Occipital lobe (tissue), 2 donors: ENCODE measurements around the gene ZNF180. TPM values are rescaled to one million over a fixed set of nuclear protein-coding genes. Genes with fewer than 3 reads are reported as not detected.
"Not testable (repeated sequence)": the region's sequence is repeated elsewhere in the genome, so short reads cannot be mapped to it uniquely, and the experiment has no call there.

ENCODE experiments used
- DNase-seq: peaks from one replicate; lab custom pipeline; 2025; lab: John Stamatoyannopoulos, UW
- total RNA-seq: library from RNA; depleted of rRNA; stranded (reverse); fragments of >200 nt; gene quantifications from one replicate; pipeline ENCODE4 v1.2.3, GENCODE V29; 2014

Gene ZNF180
- 19.5 TPM for total RNA-seq

DNA sequence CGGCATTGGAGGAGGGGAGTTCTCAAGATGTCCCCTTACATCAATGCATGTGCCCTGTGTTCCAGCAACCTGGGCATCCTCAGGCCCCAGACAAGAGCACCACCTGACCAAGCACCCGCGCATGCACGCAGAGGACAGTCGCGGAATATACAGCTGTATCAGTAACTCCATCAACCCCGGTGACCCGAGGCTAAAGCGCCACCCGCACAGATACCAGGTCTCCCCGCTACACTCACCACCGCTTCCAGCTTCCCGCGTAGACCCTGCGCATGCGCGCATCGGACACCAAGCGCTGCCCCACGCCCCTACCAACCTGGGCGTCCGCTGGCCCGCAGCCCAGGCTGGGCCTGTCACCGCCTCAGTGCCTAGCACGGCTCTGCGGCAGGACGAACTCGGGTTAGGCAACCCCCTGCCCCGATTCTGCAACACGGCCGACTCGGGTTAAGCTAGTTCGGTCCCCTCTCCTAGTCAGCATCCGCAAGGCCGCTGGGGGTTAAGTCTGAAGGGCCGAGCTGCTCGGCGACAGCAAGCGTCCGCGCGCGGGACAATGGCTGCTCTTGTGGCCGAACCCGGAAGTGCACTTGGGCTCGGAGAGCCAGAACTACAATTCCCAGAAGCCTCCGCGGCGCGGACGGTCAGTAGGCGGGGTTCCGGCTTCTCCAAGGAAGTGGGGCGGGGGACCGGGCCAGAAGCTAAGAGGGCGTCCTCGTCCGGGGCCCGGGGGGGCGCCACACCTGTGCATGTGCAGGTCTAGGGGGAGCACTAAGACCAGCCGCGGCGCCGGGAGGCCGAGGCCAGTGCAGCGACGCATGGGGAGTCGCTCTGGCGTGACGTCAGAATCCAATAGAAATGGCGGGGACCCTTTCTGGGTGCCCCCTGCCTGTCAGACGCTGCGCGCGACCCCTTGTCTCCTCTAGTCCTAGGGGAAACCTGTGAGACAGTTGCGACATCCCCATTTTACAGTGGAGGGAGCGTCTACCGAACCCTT is at the start of gene ZNF180:
Gene ZNF180 (minus strand): TSS at position 561 of the 988 bp plus-strand sequence. CDS start 3,188 bp downstream, outside the sequence.
- peak; percentile 92 for DNase-seq

DNA sequence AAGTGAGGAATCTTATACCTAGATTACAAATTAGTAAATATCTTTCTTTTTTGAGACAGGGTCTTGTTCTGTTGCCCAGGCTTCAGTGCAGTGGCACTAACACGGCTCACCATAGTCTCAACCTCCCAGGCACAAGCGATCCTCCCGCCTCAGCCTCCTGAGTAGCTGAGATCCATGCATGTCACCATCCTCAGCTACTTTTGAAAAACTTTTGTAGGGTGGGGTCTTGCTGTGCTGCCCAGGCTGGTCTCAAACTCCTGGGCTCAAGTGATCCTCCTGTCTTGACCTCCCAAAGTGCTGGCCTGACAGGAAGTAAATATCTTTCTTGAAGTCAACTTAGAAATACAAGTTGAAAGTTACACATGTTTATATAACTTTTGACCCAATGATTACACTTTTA is 49.2 kb upstream of the ZNF180 start:
- no peak for DNase-seq

DNA sequence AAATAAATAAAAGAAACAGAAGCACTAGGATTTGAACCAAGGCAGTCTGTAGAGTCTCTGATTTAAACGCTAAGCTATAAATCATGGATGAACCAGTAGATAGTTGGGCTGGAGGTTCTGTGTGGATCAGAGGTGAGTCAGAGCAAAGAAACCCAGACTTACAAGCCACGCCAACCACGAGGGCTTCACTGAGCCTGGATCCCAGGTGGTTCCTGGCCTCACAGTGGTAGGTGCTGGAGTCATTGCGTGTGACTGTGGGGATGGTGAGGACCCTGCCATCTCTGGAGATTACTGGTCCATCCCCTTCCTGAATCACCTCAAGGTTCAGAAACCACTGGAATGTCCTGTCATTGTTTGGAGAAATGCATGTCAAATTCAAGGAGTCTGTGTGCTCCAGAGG is 48.4 kb upstream of the ZNF180 start:
- no peak for DNase-seq

DNA sequence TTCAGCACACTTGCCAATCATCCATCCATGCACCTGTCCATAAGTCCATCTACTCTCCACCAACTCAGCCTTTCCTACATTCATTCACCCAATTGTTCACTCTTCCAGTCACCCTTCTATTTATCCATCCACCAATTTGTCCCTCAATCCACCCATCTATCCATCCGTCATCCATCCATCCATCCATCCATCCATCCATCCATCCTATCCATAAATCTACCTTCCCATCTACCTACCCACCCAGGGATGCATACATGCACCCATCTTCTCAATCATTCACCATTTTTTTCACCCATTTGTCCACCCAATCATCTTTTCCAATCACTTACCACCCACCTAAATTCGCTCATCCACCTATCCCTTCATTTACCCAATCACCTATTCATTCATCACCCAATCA is 43.7 kb upstream of the ZNF180 start:
- DNase-seq, result no peak

DNA sequence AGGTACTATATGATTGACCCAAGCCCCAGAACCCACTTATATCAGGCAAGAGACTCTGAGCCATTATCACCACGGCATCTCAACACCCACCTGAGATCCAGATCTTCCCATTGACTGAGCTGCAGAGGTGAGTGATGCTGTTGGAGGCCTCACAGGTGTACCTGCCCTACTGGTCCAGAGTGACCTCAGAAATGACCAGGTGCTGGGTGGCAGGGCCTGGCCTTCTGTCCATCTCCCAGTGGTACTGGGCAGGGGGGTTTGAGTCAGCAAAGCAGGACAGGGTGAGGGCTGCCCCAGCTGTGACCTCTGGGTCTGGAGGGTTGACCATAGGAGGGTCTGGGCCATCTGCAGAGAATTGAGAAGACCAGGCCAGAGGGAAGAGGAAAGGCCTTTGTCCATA is 42.3 kb upstream of the ZNF180 start:
- no peak for DNase-seq

DNA sequence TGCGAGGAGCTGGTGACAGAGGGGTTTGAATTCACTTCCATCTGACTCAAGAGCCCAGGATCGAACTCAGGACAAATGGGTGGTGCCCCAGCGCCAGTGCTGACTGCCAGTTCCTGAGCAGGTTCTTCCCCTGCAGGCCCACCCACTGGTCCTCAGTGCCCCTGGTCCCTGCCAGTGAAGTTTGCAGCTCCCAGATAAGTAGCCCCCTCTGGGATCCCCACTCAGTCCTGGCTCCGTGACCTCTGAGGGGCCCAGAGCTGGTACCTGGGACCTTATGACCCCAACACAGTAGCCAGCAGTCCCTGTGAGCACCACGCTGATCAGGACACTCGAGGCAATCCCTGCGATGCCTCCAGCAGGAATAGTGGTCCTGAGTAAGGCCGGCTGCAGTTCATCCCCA is 40.4 kb upstream of the ZNF180 start:
- DNase-seq, result no peak

DNA sequence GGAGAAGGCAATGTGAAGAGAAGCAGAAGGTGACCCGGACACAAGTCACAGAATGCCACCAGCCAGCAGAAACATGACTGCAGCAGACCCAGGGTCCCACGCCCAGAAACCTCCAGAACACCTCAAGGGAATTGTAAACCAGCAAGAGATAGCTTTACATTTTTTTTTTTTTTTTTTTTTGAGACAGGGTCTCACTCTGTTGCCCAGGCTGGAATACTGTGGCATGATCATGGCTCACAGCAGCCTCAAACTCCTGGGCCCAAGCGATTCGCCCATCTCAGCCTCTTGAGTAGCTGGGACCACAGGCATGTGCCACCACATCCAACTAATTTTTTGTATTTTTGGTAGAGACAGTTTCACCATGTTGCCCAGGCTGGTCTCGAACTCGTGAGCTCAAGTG is 39.7 kb upstream of the ZNF180 start:
- DNase-seq, result no peak

DNA sequence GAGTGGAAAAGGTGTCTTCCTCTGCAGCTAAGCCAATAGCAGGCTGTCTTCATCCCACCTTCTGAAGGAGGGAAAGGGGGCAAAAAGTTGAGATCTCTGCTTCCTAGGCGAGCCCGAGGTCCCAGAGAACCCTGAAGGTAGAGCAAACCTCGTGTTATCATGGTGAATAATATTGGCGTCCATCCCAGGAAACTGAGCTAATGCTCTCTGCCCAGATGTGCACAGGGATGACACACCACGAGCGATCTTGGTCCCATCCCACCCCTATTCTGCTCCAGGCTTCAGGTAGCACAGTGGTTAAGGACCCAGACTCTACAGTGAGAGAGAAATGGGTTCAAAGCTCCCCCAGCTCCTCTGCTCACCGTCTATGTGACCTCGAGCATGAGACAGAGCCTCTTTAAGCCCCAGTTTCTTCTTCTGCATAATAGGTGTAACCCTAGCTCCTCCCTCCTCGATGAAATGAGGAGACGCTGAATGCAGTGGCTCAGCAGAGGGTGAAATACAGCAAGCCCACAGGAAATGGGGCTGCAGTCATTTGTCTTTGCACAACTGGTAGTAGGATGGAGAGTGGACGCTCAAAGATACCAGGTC is 39.0 kb upstream of the ZNF180 start:
- DNase-seq, result no peak

DNA sequence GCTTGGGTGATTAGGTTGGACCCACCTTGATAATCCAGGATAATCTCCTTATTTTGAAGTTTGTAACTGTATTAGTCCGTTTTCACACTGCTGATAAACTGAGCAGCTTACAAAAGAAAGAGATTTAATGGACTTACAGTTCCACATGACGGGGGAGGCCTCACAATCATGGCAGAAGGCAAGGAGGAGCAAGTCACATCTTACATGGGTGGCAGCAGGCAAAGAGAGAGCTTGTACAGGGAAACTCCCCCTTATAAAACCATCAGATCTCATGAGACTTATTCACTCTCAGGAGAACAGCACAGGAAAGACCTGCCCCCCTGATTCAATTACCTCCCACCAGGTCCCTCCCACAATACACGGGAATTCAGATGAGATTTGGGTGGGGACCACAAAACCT is 35.0 kb upstream of the ZNF180 start:
- not testable (repeated sequence) for DNase-seq

DNA sequence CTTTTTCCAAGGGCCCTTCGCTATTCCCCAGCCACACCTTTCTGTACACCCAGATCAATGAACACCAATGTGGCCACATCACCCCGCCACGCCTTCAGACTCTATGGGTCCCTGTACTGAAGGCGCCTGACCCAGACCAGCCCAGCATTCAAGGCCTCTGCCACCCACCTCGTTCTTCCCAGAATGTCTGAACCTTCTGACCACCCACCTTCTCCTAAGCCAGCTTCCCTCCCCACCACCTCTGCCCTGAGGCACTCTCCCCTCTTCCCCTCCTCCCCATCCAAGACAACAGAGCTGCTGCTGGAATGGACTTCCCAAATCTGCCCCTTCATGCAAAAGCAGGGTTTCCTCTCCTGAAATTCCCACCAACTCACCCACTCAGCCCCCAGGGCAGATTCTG is 32.5 kb upstream of the ZNF180 start:
- no peak for DNase-seq

DNA sequence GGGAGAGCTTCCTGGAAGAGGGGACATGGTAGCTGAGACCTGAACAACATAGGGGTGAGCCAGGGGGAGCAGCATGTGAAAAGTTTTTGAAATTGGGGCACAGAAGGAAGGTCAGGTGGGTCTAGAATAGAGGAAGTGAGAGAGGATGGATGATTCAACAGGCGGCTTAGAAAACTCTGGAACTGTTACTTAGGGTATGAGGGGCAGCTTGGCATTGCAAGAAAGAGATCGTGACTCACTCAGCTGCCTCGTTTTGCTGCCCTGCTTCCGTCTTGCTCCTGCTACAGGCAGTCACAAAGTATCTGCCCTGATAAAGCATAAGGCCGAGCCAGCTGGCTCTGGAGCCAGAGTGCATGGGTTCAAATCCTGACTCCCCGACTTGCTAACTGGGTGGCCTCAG is 30.5 kb upstream of the ZNF180 start:
- DNase-seq, result no peak

DNA sequence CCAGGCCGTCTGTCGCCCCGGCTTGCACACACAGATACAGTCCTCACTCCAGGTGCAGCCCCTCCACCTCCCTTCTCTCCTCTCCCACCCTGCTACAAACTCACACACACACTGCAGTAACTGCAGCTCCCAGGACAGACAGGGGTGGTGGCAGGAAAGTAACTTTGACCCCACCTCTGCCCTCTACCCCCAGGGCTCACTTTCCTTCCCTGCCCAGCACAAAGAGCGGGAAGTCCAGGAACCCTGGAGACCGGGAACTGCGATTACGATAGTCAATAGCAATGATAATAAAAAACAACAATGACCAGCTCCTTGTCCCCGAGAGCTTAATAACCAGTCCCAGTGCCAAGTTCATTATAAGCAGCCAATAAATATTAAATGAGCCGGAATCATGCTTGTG is 29.2 kb upstream of the ZNF180 start, which contains the start of gene CEACAM20:
Gene CEACAM20 (minus strand): TSS at position 140 of the 400 bp plus-strand sequence. CDS start 166 bp downstream, outside the sequence.
- DNase-seq, result no peak

DNA sequence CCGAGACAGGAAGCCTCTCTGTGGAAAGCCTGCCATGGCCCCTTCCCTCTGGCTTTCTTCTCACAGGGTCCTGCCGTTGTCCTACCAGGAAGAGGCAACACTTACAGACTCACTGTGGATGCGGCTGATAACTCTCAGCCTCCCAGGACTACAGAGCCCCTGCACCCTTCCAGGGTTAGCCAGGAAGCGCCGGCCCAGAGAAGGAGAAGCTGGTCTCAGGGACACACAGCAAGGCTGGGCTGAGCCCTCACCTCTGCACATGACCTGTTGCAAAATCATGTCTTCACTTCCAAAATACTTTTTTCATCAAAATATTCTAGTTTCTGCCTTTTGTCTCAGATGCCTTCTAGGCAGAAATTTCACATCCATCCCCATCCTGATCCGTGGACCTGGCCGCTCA is 27.2 kb upstream of the ZNF180 start:
- no peak for DNase-seq

DNA sequence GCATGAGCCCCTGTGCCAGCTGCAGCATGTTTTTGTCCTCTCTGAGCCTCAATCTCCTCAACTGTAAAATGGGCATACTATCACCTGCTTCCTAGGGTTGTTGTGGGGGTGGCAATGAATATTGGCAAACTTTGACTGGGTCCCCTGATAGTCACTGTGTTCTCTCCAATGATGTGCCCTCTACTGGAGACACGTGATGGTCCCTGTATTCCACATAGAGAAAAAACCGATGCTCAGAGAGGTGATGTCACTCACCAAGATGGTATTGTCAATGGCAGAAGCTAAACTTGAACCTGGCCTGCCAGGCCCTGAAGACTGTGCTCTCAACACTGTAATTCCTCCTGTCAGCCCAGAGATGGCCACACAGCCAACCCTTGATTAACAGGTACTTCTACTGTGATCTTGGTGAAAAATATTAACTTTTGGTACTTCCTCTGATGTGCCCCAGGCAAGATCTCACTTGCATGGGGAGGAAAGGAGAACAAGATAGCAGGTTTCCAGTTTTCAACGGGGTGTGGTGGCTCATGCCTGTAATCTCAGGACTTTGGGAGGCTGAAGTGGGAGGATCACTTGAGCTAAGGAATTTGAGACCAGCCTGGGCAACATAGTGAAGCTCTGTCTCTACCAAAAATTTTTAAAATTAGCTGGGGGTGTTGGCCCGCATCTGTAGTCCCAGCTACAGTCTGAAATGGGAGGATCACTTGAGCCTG is 25.6 kb upstream of the ZNF180 start:
- no peak for DNase-seq

DNA sequence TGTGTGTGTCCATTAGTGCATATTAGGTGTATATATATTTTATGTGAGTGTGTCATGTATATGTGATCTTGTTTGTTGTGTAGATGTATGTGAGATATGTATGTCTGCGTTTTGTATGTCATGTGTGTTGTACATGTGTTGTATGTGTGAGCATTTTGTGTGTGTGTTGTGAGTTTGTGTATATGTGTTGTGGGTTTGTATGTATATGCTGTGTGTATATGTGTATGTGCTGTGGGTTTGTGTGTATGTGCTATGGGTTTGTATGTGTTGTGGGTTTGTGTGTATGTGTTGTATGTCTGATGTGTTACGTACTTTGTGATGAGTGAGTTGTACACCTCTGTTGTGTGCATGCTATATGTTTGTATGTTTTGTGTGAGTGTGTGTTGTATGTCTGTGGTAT is 21.0 kb upstream of the ZNF180 start:
- no peak for DNase-seq

DNA sequence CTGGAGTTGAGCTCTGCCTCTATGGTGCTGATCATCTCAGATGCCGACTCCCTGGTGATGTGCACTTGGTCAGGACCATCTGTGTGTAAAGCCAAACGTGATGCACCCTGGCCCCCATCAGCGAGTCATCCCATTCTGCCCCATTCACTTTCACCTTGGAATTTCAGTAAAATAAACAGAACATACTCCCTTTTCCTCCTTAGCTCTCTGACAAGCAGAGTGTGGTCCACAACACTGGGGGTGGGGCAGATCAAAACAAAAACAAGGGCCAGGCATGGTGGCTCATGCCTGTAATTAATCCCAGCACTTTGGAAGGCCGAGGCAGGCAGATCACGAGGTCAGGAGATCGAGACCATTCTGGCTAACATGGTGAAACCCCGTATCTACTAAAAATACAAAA is 16.8 kb upstream of the ZNF180 start:
- DNase-seq, result no peak

DNA sequence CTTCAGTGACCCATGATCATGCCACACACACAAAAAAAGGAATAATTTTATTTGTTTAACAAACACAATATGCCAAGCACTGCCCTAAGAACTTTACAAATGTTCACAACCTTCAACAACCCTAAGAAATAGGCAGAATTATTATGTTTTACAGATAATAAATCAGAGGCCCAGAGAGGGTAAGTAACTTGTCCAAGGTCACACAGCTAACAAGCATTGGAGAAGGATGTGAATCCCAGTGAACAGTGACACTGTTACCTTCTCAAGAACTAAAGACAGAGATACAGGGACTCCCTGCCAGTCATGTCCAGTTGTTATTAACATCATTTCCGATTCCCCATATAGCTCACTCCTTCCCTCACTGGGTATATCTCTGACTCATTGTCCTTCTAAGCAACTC is 15.6 kb upstream of the ZNF180 start:
- DNase-seq, result no peak

DNA sequence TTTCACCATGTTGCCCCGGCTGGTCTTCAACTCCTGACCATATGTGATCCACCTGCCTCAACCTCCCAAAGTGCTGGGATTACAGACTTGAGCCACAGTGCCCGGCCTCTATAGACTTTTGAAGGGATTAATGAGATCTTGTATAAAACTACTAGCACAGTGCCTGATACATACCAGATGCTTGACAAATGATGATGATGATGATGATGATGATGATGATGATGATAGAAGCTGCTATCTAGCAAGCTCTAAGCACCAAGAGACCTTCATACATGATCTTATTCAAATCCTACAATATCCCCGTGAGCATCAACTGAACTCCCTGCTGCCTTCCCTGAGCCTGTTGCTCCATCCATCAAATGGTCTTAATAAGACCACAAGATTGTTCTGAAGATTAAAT is 14.7 kb upstream of the ZNF180 start:
- DNase-seq, result no peak

DNA sequence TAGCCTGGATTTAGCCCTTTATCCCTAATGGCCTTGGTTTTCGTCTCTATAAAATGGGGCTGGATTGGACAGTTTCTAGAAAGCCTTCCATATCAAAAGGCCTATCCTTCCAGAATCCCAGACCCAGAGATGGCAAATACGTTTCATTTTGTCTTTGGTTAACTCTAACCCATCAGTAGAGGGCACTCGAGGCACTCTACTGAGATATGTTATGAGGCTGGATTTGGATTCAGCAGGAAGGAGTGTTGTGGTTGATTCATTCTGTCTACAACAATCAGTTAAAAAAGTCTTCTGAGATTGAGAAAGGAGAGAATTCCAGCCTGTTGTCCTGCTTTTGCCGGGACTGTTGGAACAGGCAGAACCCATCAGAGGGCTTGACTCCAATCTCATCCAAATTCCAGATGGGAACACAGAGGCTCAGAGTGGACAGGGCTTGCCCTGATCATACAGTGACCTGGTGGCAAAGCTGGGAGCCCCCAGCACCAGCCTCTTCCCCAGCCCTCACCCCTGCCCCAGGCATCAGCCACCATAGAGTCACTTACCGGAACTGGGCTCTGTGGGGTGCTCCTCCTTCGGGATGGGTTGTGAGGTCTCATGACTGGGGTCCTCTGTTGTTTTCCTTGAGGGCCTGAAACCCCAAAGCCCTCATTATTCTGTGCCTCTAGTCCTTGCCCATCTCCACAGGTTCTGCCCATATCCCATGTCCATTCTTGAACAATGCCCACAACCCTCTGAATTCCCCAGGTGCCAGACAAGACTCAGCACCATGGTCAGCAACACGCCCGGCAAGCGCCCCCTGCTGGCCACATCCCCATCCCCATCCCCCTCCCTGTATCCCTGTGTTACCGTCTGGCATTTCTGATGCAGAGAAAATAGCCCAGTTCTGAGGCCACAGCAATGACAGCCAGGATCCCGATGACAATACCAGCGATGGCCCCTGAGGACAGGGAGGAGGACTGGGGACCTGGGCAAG is 12.3 kb upstream of the ZNF180 start:
- DNase-seq, result no peak

DNA sequence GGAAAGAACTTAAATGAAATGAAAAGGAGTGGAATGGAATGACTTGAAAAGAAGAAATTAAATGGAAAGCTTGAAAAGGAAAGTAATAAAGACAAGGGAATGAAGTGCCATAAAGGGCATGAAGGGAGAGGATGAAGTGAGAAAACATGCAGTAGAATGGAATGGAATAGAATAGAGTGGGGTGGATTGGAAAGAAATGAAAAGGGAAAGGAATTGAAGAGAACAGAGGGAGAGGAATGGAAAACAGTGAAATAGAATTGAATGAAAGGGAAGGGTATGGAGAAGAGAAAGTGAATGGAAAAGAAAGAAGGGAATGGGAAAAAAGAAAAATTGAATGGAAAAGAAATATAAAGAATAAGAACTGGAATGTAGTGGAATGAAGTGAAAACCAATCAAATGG is 9.2 kb upstream of the ZNF180 start:
- DNase-seq, result no peak

DNA sequence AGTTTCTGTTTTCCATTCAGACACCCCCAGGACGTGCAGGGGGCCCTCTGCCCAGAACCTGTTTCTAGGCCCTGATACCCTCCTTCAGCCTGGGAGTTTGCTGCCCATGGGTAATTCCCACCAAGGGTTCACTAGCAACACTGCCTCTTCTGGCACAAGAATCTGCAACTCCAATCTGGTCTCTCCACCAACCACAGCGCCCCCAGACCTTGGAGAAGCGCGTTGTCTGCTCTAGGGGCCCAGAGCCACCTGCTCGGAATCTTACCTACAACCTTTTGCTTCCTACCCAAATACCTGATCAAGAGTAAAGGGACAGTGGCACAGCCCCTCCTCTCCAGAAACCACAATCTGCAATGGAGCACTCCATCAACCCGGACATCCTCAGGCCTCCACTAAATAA is 763 bp downstream of the ZNF180 start:
- no peak for DNase-seq
